Fibroblast of upper back skin (primary cell): Measurements from ENCODE around the gene PAPSS2.
"Not testable (repeated sequence)": the region's sequence is repeated elsewhere in the genome, so short reads cannot be mapped to it uniquely, and the experiment has no call there.

Source experiments
- DNase-seq: peaks from one replicate; pipeline ENCODE4 v3.0.0-alpha.2; 2013

Gene PAPSS2

GRCh38 chr10:87659571-87660483 lies at the start of gene PAPSS2:
Gene PAPSS2 (plus strand): TSS chr10:87659878. CDS start chr10:87659982, 104 bp downstream.
- DNase-seq, result peak; percentile 75

DNA sequence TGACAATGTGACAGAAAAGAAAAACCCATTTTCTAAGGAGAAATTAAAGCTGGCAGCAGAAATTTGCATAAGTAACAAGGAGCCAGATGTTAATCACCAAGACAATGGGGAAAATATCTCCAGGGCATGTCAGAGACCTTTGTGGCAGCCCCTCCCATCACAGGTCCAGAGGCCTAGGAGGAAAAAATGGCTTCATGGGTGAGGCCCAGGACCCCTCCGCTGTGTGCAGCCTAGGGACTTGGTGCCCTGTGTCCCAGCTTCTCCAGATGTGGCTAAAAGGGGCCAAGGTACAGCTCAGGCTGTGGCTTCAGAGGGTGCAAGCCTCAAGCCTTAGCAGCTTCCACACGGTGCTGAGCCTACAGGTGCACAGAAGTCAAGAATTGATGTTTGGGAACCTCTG lies 48.3 kb upstream of the PAPSS2 start:
- DNase-seq, result not testable (repeated sequence)

- DNase-seq, result no peak
Measured at GRCh38 chr10:87612115-87612514, 47.6 kb upstream of the PAPSS2 start.

- DNase-seq, result peak; percentile 37
Measured at GRCh38 chr10:87613751-87614150, 45.9 kb upstream of the PAPSS2 start.

GRCh38 chr10:87615856-87616255 lies 43.8 kb upstream of the PAPSS2 start:
- no peak for DNase-seq

DNA sequence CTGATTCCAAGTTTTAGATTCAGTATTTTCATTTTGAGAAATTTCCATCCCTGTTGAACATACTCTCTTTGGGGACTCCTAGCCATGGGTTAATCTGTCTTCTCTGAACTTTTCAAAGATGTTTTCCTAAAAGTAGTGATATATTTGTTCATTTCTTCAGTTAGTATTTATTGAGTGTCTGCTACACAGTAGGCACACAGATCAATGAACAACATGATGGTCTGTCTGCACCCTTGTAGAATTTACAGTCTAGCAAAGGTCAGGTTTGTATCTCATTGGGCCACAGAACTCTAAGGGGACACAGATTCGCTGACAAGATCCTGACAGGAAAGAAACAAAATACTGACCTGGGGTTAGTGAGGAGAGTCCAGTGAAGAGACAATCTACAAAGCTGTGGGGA lies 42.2 kb upstream of the PAPSS2 start:
- DNase-seq, result no peak

DNA sequence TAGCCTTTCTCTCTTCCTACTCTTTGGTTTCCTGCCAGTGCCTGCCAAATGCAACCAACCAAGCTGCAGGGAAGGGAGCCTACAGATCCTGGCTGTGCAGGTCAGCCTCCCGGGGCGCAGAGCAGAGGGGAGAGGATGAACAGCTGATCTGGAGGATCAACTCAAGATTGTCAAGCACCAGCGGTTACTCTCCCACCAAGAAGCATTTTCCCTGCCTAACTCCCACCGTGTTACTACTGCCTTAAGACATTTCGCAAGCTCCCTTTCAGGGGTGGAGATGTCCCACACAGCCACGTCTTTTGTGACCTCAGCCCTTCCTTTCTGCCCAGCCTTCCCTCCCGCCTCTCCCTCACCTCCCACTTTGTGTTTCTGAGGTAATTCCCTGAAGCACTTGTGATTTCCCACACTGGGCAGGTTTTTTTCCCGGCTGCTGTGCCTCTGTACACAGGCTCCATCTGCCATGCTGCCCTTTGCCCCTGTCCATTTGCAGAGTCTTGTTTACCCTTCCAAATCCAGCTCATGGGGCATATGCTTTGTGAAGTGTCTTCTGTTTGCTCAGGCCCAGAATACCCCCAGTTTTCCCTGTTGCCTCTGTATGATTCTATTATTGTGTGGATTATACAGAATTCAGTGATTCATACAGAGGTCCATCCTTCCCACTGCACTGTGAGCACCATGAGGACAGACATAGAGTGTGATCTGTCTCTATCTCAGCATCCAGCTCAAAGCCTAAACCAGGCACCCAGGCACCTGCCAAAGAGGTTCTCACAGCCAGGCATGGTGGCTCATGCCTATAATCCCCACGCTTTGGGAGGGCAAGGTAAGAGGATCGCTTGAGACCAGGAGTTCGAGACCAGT lies 40.9 kb upstream of the PAPSS2 start:
- no peak for DNase-seq

DNA sequence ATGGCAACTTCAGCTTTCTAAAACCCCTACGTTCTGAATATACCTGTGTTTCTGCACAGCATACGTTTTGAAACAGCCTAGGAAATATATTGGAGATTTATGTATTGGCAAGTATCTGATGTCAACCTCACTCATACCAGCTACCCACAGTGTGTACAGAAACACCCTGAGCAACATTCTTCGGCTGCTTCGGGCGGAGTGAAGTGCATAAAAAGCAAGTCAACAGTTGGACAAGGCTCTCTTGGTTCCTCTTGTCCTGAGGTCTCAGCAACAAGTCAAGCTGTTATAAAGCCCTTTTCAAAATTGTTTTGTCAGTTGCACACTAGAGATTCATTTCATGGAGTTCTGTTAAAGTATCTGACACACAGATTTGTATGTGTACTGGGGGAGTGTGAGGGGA lies 40.0 kb upstream of the PAPSS2 start:
- peak; percentile 14 for DNase-seq

DNA sequence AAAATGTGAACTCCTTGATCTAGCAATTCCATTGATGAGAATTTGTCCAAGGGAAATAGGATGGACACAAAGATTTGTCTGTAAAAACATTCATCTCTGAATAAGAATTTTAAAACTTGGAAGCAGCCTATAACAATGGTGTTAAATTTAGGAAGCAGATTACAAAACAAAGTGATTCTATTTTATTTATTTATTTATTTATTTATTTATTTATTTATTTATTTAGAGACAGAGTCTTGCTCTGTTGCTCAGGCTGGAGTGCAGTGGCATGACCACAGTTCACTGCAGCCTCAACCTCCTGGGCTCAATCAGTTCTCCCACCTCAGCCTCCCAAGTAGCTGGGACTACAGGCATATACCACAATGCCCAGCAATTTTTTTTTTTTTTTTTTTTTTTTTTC lies 38.2 kb upstream of the PAPSS2 start:
- DNase-seq, result not testable (repeated sequence)

GRCh38 chr10:87622314-87623004 lies 37.2 kb upstream of the PAPSS2 start:
- DNase-seq, result peak; percentile 10

- peak; percentile 41 for DNase-seq
Measured at GRCh38 chr10:87623191-87623590, 36.5 kb upstream of the PAPSS2 start.

- DNase-seq, result no peak
Measured at GRCh38 chr10:87625661-87626060, 34.0 kb upstream of the PAPSS2 start.

GRCh38 chr10:87626422-87626892 lies 33.2 kb upstream of the PAPSS2 start:
- DNase-seq, result no peak

- no peak for DNase-seq
Measured at GRCh38 chr10:87630171-87630570, 29.5 kb upstream of the PAPSS2 start.

GRCh38 chr10:87632454-87632853 lies 27.2 kb upstream of the PAPSS2 start:
- DNase-seq, result no peak

DNA sequence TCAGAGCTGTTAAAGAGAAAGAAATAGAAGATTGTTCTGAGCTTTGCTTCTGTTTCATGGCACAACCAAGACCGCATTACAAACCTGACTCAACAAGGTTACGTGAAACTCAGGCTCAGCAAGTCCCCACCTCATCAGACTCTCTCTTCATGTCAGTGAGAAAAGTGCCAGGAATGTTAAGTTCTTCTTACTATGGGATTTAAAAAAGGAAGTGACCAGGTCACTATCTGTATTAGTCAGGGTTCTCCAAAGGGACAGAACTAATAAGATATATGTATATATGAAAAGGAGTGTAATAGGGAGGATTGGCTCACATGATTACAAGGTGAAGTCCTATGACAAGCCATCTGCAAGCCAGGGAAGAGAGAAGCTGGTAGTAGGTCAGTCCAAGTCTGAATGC lies 25.4 kb upstream of the PAPSS2 start:
- DNase-seq, result no peak

DNA sequence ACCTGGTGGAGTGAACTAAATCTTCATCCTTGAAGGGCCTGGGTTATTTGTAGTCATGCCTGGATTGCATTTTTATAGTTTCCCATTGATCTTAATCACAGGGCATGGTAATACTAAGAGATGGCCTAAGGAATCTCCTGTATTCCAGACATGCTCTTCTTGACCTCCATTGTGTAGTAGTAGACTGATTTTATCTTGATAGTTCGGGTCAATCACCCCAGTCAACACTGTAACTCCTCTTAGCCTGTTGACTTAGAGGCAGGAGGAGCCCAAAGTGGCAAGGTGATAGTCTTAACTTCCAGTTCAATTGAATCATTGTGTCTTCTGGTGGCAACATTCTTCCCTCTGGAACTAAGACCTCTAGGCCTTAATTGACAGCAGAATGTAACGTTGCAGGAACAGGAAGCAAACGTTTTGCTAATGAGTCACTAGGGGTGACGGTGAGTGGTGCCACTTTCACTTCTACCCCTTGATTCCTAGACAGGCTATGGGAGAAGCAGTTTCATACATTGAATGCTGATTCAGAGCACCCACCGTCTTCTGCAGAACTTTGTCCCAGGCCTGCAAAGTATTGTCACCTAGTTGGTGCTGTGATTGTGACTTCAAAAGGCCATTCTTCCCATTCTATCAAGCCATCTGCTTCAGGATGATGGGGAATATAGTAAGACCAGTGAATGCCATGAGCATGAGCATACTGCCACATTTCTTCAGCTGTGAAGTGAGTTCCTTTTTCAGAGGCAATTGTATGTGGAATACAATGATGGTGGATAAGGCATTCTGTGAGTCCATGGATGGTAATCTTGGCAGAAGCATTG lies 24.0 kb upstream of the PAPSS2 start:
- peak; percentile 76 for DNase-seq

DNA sequence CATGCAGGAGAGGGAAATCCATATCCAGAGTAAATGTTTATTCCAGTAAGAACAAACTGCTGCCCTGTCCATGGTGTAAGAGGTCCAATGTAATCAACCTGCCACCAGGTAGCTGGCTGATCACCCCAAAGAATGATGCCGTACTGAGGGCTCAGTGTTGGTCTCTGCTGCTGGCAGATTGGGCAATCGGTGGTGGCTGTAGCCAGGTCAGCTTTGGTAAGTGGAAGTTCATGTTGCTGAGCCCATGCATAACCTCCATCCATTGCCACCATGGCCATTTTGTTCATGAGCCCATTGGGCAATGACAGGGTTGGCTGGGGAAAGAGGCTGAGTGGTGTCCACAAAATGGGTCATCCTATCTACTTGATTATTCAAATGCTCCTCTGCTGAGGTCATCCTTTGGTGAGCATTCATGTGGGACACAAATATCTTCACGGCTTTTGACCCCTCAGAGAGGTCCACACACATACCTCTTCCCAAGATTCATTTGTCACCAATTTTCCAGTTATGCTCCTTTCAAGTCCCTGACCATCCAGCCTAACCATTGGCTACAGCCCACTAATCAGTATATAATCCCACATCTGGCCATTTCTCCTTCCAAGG lies 23.3 kb upstream of the PAPSS2 start:
- no peak for DNase-seq

DNA sequence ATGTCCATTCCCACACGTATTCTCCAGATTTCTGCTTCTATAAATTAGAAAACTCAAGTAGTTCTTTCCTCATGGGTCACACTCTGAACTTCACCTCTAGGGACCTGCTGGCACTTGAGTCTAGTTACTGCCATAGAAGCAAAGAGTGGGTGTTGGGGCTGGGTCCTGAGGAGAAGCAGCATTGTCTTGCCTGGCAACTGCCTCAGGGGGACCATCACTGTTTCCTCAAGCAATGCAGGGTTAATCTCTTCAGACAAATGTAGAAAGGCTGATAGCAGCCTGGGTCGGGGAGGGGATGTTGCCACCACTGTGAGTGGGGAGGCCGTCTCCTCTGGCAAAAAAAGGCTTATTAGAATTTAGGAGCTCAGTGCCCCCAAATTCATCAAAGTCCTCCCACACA lies 20.2 kb upstream of the PAPSS2 start:
- DNase-seq, result no peak

GRCh38 chr10:87640043-87640442 lies 19.6 kb upstream of the PAPSS2 start:
- DNase-seq, result no peak

- DNase-seq, result no peak
Measured at GRCh38 chr10:87642486-87642885, 17.2 kb upstream of the PAPSS2 start.

GRCh38 chr10:87642988-87643387 lies 16.7 kb upstream of the PAPSS2 start:
- no peak for DNase-seq
